GM21529 (cell line): ENCODE results near the gene REXO4.
"Not testable (repeated sequence)": the region's sequence is repeated elsewhere in the genome, so short reads cannot be mapped to it uniquely, and the experiment has no call there.

Experiments
- ATAC-seq: cut with Tn5 transposase; IDR thresholded peaks from one replicate; pipeline ENCODE4 v1.9.1; 2021; ENCODE audit not compliant: unreplicated experiment

The REXO4 gene

DNA sequence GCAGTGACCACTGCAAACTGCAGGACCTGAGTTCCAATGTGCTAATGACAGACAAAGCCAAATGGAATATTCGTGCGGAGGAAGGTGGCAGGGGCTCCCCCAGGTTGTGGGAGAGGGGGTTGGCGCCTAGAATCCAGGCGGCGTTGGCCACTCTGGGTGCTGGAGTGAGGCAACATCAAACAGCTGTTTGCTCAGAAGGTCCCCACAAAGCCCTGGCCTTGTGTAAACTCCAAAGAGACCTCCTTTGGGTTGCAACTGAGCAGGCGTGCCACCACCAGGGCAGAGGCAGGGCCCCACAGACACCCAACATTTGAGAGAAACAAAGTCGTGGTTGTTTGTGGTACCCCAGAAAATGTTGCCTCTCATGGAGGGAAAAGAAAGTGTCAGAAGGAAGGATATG, 27.1 kb downstream of the REXO4 start:
- no peak for ATAC-seq

DNA sequence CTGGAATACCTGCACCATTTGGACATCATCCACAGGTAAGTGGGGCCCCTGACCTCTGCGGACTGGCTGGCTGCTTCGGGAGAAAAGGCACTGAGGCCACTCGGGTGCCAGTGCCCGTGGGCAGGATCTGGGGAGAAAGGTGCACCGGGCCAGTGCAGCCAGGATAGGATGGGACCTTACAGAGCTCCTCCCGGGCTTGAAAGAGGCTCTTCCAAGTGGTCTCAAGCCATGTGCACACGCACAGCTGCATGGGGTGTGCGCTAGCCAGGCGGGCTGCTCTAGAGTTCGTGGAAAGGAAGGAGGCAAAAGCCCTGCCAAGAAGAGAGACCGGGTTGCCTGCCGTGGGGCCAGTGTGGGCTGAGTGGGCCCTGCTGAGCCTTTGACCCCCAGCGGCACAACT, 28.2 kb downstream of the REXO4 start:
- no peak for ATAC-seq

- no peak for ATAC-seq
These were observed 28.7 kb downstream of the REXO4 start for GRCh38 chr9:133389025-133389557.

DNA sequence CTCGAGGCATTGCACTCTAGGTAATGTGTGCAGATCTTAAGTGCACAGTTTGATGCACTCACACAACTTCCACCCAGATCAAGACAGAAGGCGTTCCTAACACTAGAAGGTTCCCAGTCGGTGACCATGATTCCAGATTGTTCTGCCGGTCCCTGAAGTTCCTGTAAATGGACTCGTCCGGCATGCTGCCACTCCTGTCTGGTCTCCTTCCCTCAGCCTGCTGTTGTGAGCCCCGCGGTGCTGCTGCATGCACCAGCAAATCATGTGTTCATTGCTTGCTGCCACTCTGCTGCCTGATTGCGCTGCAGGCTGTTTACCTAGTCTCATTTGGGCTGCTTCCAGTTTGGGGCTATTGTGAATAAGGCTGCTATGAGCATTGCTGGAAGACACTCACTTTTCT, 30.1 kb downstream of the REXO4 start:
- no peak for ATAC-seq

DNA sequence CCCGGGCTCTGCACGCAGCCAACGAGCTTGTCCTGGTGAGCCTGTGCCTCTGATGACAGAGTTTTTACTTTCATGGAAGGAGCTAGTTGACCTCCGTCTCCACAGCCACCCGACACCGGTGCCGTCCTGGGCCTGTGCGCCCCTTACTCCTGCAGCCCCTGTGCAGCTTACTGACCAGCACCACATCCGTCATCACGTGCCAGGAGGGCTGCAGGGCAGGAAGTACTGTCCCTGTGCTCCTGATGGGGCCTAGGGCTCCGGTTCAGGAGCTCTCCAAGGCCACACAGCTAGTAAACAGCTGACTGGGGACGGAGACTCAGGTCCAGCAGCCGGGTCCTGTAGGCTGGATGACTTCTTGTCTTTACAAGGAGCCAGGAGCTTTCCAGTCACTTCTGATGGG, 31.5 kb downstream of the REXO4 start:
- ATAC-seq = no peak

- no peak for ATAC-seq
These were observed 32.4 kb downstream of the REXO4 start for GRCh38 chr9:133385452-133385851.

DNA sequence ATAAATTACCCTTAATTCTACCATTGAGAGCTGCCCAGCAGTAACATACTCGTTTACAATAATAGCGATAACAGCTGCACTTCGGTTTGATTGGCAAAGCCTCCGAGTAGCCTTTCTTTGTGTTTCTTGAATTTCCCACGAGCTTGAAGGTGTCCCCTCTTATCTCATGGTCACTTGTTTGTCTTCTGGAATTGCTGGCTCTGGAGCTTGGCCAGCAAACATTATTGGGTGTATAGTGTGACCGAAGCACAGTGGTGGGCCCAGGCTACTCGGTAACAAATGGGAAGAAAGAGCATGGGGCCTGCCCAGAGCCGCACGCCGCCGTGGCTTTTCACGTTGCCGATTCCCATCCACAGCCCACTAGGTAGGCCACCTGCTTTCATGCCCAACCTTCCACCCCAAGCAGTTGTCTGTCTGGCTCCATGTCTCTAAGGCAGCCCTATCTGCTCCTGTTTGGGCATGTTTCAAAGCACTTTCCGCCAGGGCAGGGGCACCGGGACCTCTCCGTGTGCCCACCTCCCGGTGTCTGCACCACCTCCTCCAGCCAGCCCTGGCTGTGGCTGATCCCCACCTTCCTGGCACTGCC, 33.0 kb downstream of the REXO4 start:
- ATAC-seq = no peak

DNA sequence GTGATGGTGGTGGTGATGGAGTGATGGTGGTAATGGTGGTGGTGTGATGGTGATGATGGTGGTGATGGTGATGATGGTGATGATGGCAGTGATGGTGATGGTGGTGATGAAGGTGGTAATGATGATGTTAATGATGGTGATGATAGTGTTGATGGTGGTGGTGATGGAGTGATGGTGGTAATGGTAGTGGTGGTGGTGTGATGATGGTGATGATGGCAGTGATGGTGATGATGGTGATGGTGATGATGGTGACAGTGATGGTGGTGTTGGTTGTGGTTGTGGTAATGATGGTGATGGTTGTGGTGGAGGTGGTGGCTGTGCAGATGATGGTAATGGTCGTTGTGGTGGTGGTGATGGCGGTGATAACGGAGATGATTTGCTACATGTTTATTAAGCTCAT, 34.4 kb downstream of the REXO4 start:
- no peak for ATAC-seq

- no peak for ATAC-seq
These were observed 35.2 kb downstream of the REXO4 start for GRCh38 chr9:133382507-133383141.

- ATAC-seq = no peak
These were observed 37.1 kb downstream of the REXO4 start for GRCh38 chr9:133380734-133381133.

DNA sequence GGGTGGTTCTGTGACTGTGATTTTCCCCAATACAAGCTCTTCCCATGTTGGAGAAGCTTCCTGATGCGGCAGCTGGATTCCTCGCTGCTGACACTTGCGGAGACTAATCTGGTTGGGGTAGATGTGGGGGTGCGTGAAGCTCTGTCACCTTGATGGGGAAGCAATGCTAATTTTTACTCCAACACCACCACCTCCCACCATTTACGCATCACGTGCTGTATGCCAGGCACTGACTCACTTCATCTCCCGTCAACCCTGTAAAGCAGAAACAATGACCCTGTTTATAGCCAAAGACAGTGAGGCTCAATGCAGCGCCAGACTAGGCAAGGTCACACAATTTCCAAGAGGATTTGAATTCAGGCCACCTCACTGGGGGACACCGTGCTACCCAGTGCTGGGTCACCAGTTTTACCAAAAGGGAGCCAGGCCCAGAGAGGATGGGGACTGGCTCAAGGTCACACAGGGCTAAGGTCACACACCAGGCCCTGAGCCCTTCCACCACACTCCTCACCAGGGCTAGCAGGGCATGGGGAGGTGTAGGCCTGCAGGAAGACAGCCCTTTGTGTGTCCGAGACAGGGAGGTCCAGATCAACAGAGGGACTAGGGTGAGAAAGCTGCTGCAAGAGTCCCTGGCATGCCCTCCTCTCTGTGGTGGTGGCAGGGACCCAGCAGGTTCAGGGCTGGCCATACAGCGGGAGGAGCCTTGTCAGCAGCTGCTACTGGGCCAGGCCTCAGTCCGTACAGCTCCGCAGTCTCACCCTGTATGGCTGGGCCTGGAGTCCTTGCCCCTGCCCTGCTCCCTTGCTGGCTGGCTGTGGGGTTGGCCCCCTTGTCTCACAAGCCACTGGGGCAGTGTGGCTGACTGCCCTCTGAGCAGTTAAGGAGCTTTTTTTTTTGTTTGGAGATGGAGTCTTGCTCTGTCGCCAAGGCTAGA, 38.4 kb downstream of the REXO4 start:
- no peak for ATAC-seq

GRCh38 chr9:133378408-133378962, 39.3 kb downstream of the REXO4 start:
- no peak for ATAC-seq

GRCh38 chr9:133377721-133378216, 40.0 kb downstream of the REXO4 start:
- no peak for ATAC-seq

DNA sequence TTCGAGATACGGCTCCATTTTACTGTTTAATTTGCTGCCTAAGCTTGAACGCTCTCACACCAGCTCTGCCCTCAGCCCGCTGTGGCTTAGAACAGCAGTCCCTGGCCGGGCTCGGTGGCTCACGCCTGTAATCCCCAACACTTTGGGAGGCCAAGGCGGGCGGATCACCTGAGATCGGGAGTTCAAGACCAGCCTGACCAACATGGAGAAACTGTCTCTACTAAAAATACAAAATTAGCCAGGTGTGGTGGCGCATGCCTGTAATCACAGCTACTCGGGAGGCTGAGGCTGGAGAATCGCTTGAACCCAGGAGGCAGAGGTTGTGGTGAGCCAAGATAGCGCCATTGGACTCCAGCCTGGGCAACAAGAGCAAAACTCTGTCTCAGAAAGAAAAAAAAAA, 40.5 kb downstream of the REXO4 start:
- not testable (repeated sequence) for ATAC-seq

- ATAC-seq = peak; percentile 82
These were observed 41.8 kb downstream of the REXO4 start, which contains the start of the genes STKLD1 and SURF4 for GRCh38 chr9:133375724-133376654. TSS of gene STKLD1 (plus strand) at chr9:133376366. CDS start at chr9:133376474, 108 bp downstream. TSS of gene SURF4 (minus strand) at chr9:133376060. CDS start at chr9:133375969, 91 bp downstream.

- ATAC-seq = peak; percentile 17
These were observed 42.6 kb downstream of the REXO4 start for GRCh38 chr9:133375116-133375723.

DNA sequence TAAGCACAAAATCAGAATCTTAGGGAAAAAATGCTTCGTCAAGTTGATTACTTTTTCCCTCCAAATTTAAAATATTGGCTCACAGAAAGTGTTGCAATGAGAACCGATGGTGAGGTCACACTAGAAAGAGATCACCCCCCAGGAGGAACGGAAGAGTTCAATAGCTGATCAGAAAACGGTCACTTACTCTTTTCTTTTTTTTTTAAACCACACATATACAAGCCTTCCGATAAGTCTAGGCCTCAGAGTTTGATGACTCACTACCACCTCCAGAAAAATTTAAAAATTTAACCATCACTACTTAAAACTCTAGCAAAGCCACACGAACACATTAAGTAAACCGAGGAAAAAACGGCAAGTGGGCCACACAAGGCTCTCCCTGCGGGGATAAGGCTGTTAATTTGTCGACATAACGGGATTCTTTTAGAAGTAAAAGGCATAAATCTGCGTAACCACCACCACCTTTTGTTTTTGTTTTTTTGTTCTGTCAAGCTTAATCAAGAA, 43.1 kb downstream of the REXO4 start:
- ATAC-seq = no peak

DNA sequence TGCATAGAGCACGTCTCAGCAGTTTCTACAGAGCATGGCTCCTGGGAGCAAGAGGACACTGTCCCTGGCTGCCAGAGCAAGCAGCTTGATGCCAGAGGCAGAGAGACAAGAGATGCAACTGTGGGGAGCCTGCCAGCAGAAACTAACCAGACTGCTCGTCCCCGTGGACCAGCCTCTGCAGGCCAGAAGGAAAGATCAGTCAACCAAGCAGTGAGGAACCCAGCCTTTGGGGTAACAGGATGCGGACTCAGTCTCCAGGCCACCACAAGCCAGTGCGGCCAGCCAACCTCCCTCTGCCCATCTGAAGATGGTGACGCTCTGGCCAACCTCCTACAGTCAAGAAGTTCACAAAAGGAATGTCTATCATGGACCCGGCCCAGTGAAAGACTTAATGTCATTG, 45.7 kb downstream of the REXO4 start:
- ATAC-seq = no peak

DNA sequence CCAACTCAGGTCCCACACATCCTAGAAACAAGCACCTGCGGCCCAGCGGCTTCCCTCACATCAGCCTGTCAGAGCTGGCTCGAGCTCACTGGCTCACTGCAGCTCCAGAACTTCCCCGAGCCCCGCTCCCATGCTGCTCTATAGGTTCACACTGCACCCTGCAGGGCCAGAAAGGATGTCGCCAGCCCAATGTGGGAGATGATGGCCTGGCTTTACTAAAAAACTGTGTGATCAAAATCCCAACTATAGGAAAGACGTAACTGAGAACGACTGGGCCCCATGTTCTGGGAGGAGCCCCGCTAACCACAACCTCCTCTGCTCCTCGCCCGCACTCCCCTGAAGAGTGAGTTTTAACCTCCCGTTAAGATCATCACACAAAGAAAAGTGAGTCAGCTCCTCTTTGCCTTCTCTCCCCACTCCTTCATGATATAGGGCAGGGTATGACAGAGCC, 46.5 kb downstream of the REXO4 start:
- no peak for ATAC-seq
